Measurements from ENCODE around the gene RBMS1. TPM values are rescaled to one million over a fixed set of nuclear protein-coding genes. Genes with fewer than 3 reads are reported as not detected.
A peak's percentile ranks its signal among the peaks of the same experiment; 100 is the strongest.

RBMS1 gene
- total and polyA plus RNA-seq, 2 of the 4 experiments (the other 2 are of a cell fraction), result 43.5 to 64.9 TPM

- POLR2A ChIA-PET (ENCODE audit: unreplicated experiment), result interaction anchor here (0.5 kb wide), 1 partner anchor 1958 kb away, joined by 3 read pairs; no protein-coding TSS in a partner anchor
- dilution Hi-C loops (cut with HindIII; ENCODE audit: low sequenced_read_pairs, unreplicated experiment), result no loop called here
- no TSS peak for BruUV-seq (replicated peaks)
- TF ChIP-seq FOS (IDR thresholded peaks at IDR 0.05; ENCODE audit: low read depth, low read length) (no peak), MXI1 (IDR thresholded peaks at IDR 0.05; ENCODE audit: borderline replicate concordance, low read depth, low read length) (no peak), CEBPB (IDR thresholded peaks at IDR 0.05; ENCODE audit: low read depth, low read length) (no peak), RCOR1 (IDR thresholded peaks at IDR 0.05; ENCODE audit: insufficient replicate concordance, low read length) (no peak), BHLHE40 (IDR thresholded peaks at IDR 0.05; ENCODE audit: low read depth, low read length) (no peak), RFX5 (IDR thresholded peaks at IDR 0.05; ENCODE audit: low read depth, low read length) (no peak), CHD1 (IDR thresholded peaks at IDR 0.05; ENCODE audit: low read depth, low read length) (no peak), MAZ (IDR thresholded peaks at IDR 0.05; ENCODE audit: borderline replicate concordance, low read depth, low read length) (no peak), POLR2A (IDR thresholded peaks at IDR 0.05; ENCODE audit: low read depth, low read length) (no peak), SMC3 (IDR thresholded peaks at IDR 0.05; ENCODE audit: low read depth, low read length) (no peak), CTCF (conservative IDR thresholded peaks at IDR 0.05; ENCODE audit: low read depth, low read length) (no peak), NFE2L2 (IDR thresholded peaks at IDR 0.05; ENCODE audit: low read depth, low read length) (no peak)
- TF ChIP-seq, protein P1, sequence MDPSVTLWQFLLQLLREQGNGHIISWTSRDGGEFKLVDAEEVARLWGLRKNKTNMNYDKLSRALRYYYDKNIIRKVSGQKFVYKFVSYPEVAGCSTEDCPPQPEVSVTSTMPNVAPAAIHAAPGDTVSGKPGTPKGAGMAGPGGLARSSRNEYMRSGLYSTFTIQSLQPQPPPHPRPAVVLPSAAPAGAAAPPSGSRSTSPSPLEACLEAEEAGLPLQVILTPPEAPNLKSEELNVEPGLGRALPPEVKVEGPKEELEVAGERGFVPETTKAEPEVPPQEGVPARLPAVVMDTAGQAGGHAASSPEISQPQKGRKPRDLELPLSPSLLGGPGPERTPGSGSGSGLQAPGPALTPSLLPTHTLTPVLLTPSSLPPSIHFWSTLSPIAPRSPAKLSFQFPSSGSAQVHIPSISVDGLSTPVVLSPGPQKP (IDR thresholded peaks at IDR 0.05; ENCODE audit: borderline replicate concordance, low read depth, low read length), result no peak
- TF ChIP-seq, protein P2, sequence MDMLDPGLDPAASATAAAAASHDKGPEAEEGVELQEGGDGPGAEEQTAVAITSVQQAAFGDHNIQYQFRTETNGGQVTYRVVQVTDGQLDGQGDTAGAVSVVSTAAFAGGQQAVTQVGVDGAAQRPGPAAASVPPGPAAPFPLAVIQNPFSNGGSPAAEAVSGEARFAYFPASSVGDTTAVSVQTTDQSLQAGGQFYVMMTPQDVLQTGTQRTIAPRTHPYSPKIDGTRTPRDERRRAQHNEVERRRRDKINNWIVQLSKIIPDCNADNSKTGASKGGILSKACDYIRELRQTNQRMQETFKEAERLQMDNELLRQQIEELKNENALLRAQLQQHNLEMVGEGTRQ (IDR thresholded peaks at IDR 0.05; ENCODE audit: low read depth, low read length), result no peak
Observed at GRCh38 chr2:160371251-160372009, 122.2 kb downstream of the RBMS1 start.

More at GRCh38 chr2:160371251-160372009, 122.2 kb downstream of the RBMS1 start:
- CTCF ChIA-PET, result interaction anchor here (1.0 kb wide), 1 partner anchor 21 kb away, joined by 3 read pairs; no protein-coding TSS in a partner anchor
- no peaks in the 10 kb centered on the region for H3K27me3 ChIP-seq (ENCODE audit: control insufficient read depth, insufficient read depth, low read length)
- H3K4me3 ChIP-seq (ENCODE audit: insufficient read depth, low read depth, low read length), result no peak overlapping the region
- H3K9ac ChIP-seq (ENCODE audit: low read depth, low read length), result no peak overlapping the region
- H2BK120ac ChIP-seq (ENCODE audit: low read depth, low read length), result no peak overlapping the region
- no peak overlapping the region for H4K8ac ChIP-seq (ENCODE audit: low read depth in 2 of 2, low read length in 2 of 2)
- H4K5ac ChIP-seq (ENCODE audit: low read depth, low read length), result no peak overlapping the region; the same call in 1 of the 2 replicates
- H3K23ac ChIP-seq (ENCODE audit: low read depth, low read length), result 0 out of 2 replicates have a peak overlapping the region, but pooled peaks have one; percentile 35
- H3K14ac ChIP-seq (replicated peaks; ENCODE audit: low read depth, low read length), result no peak overlapping the region; the same call in none of the 2 replicates
- no peak overlapping the region for H2AFZ ChIP-seq (replicated peaks; ENCODE audit: low read length, poor library complexity)
- no peak overlapping the region for H3K18ac ChIP-seq (ENCODE audit: low read depth, low read length)
- H3K9me1 ChIP-seq (ENCODE audit: insufficient read depth, low read length), result peaks cover 30% of the 10 kb centered on the region
- H3K79me1 ChIP-seq (ENCODE audit: low read depth in 1 of 2, low read length in 2 of 2), result peaks cover 0 to 75% of the 10 kb centered on the region in 2 experiments; a peak in 2 of 4 replicates
- in situ Hi-C loops (cut with MboI; ENCODE audit: low sequenced_read_pairs) (no loop called here), intact Hi-C loops (cut with micrococcal nuclease) (no loop called here)
- peaks cover 39% of the 10 kb centered on the region for H3K4me1 ChIP-seq (ENCODE audit: control insufficient read depth, insufficient read depth, low read length)
- H2AK5ac ChIP-seq (ENCODE audit: low read depth, low read length), result peak overlapping the region; percentile 47; the same call in 1 of the 2 replicates
- no peak overlapping the region for H2BK20ac ChIP-seq (ENCODE audit: low read depth, low read length)
- H3K4me2 ChIP-seq (ENCODE audit: low read depth, low read length), result no peak overlapping the region; the same call in 1 of the 2 replicates
- WGBS, 2 experiments (ENCODE audit: extremely low coverage in 2 of 2, insufficient read length in 1 of 2), result 57% methylated on average over 7 of the region's 8 CpGs; no CpG with 5 or more reads in 1 of the 2 experiments
- no peak overlapping the region for H2BK5ac ChIP-seq (ENCODE audit: low read depth, low read length, poor library complexity, severe bottlenecking)
- H4K20me1 ChIP-seq (ENCODE audit: insufficient read depth, low read length), result peaks cover 85% of the 10 kb centered on the region
- peak overlapping the region; percentile 1; the same call in 1 of the 2 replicates for H3K27ac ChIP-seq (ENCODE audit: insufficient read depth, low read length)
- no peak overlapping the region for H2BK15ac ChIP-seq (ENCODE audit: low read depth, low read length)
- no peak overlapping the region for H3K56ac ChIP-seq (ENCODE audit: extremely low read depth, insufficient read depth, low read length)
- H3K4ac ChIP-seq (ENCODE audit: low read depth, low read length), result no peak overlapping the region; the same call in 1 of the 2 replicates
- no peaks in the 10 kb centered on the region for H3K9me3 ChIP-seq (ENCODE audit: control insufficient read depth, insufficient read depth, low read length)
- ATAC-seq (ENCODE audit: low read depth), result no peak
- H2AK9ac ChIP-seq (replicated peaks; ENCODE audit: low read depth, low read length, poor library complexity), result peak overlapping the region; percentile 39
- no peak for DNase-seq
- peaks cover 2% of the 10 kb centered on the region; the same call in 1 of the 2 replicates for H3K36me3 ChIP-seq (ENCODE audit: control insufficient read depth, insufficient read depth, low read length)
- no peak overlapping the region for H4K91ac ChIP-seq (ENCODE audit: insufficient read depth, low read depth, low read length)

All from IMR-90 (cell line).